Parathyroid adenoma (tissue), 2 donors: ENCODE measurements around the gene BCKDHA.

Experiments used
- H2AFZ ChIP-seq: fragments of 300-600 bp; sonication (generic); one replicate; pipeline ENCODE4 v1.7.0; 2017; ENCODE audit warnings: antibody characterized with exemption, mild to moderate bottlenecking
- H3K27ac ChIP-seq: fragments of 300-600 bp; sonication (generic); one replicate; pipeline ENCODE4 v1.7.0; 2017
- H3K27me3 ChIP-seq: fragments of 300-600 bp; sonication (generic); one replicate; pipeline ENCODE4 v1.7.0; 2017; ENCODE audit warnings: low read length; ENCODE audit not compliant: control insufficient read depth, insufficient read depth
- H3K36me3 ChIP-seq: fragments of 300-600 bp; sonication (generic); one replicate; pipeline ENCODE4 v1.7.0; 2017; ENCODE audit warnings: low read length; ENCODE audit not compliant: control insufficient read depth, insufficient read depth
- H3K4me1 ChIP-seq: fragments of 300-600 bp; sonication (generic); one replicate; pipeline ENCODE4 v1.7.0; 2017; ENCODE audit warnings: control low read depth
- H3K4me2 ChIP-seq: fragments of 300-600 bp; sonication (generic); one replicate; pipeline ENCODE4 v1.7.0; 2017; ENCODE audit warnings: low read length
- H3K4me3 ChIP-seq: fragments of 300-600 bp; sonication (generic); one replicate; pipeline ENCODE4 v1.7.0; 2017; ENCODE audit warnings: low read depth, low read length
- H3K79me2 ChIP-seq: fragments of 300-600 bp; sonication (generic); one replicate; pipeline ENCODE4 v1.7.0; 2017; ENCODE audit warnings: control low read depth
- H3K9ac ChIP-seq: fragments of 300-600 bp; sonication (generic); one replicate; pipeline ENCODE4 v1.7.0; 2017; ENCODE audit warnings: mild to moderate bottlenecking
- H3K9me3 ChIP-seq: fragments of 300-600 bp; sonication (generic); one replicate; pipeline ENCODE4 v1.7.0; 2017; ENCODE audit warnings: low read length; ENCODE audit not compliant: control insufficient read depth
- TF ChIP-seq, protein P1 (sequence below): fragments of 300-600 bp; sonication (generic); IDR thresholded peaks from one replicate; pipeline ENCODE4 v1.7.0; 2017; ENCODE audit warnings: antibody characterized with exemption, mild to moderate bottlenecking
- donor health status: primary hyperparathyroidism.

The BCKDHA gene

DNA sequence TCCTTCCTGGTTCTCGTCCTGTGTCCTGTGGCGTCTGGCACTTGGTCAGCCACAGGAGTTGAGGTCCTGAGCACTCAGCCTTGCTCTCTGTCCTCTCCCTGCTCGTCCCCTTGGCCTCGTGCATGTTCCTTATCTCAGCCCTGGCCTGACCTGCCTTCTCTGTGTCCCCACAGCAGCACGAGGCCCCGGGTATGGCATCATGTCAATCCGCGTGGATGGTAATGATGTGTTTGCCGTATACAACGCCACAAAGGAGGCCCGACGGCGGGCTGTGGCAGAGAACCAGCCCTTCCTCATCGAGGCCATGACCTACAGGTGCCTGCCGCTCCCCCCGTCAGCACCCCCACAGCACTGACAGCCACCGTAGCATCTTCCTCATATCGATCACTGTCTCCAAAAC lies 24.8 kb downstream of the BCKDHA start:
- Histone ChIP-seq H3K79me2 (no peaks in the 10 kb centered on the region), H3K27me3 (no peaks in the 10 kb centered on the region), H3K9ac (no peak overlapping the region), H2AFZ (no peak overlapping the region), H3K36me3 (no peaks in the 10 kb centered on the region), H3K9me3 (no peaks in the 10 kb centered on the region), H3K4me3 (no peak overlapping the region), H3K4me2 (no peak overlapping the region), H3K27ac (no peak overlapping the region), H3K4me1 (peaks cover 5% of the 10 kb centered on the region)
- TF ChIP-seq, protein P1, sequence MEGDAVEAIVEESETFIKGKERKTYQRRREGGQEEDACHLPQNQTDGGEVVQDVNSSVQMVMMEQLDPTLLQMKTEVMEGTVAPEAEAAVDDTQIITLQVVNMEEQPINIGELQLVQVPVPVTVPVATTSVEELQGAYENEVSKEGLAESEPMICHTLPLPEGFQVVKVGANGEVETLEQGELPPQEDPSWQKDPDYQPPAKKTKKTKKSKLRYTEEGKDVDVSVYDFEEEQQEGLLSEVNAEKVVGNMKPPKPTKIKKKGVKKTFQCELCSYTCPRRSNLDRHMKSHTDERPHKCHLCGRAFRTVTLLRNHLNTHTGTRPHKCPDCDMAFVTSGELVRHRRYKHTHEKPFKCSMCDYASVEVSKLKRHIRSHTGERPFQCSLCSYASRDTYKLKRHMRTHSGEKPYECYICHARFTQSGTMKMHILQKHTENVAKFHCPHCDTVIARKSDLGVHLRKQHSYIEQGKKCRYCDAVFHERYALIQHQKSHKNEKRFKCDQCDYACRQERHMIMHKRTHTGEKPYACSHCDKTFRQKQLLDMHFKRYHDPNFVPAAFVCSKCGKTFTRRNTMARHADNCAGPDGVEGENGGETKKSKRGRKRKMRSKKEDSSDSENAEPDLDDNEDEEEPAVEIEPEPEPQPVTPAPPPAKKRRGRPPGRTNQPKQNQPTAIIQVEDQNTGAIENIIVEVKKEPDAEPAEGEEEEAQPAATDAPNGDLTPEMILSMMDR, result no peak

DNA sequence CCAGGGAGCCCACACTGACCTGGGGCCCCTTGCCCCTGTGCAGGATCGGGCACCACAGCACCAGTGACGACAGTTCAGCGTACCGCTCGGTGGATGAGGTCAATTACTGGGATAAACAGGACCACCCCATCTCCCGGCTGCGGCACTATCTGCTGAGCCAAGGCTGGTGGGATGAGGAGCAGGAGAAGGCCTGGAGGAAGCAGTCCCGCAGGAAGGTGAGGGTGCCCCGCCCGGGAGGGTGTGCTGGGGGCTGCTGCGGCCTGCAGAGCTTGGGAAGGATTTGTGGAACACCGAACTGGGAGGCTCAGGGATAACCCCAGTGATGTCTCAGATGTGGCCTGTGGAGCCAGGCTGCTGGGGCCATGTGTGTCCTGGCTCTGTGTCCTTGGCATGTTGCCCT lies 25.3 kb downstream of the BCKDHA start:
- Histone ChIP-seq H2AFZ (no peak overlapping the region), H3K4me3 (no peak overlapping the region), H3K36me3 (no peaks in the 10 kb centered on the region), H3K9me3 (no peaks in the 10 kb centered on the region), H3K9ac (no peak overlapping the region), H3K4me1 (peaks cover 5% of the 10 kb centered on the region), H3K27me3 (no peaks in the 10 kb centered on the region), H3K4me2 (no peak overlapping the region), H3K27ac (no peak overlapping the region), H3K79me2 (no peaks in the 10 kb centered on the region)
- TF ChIP-seq, protein P1, result no peak

DNA sequence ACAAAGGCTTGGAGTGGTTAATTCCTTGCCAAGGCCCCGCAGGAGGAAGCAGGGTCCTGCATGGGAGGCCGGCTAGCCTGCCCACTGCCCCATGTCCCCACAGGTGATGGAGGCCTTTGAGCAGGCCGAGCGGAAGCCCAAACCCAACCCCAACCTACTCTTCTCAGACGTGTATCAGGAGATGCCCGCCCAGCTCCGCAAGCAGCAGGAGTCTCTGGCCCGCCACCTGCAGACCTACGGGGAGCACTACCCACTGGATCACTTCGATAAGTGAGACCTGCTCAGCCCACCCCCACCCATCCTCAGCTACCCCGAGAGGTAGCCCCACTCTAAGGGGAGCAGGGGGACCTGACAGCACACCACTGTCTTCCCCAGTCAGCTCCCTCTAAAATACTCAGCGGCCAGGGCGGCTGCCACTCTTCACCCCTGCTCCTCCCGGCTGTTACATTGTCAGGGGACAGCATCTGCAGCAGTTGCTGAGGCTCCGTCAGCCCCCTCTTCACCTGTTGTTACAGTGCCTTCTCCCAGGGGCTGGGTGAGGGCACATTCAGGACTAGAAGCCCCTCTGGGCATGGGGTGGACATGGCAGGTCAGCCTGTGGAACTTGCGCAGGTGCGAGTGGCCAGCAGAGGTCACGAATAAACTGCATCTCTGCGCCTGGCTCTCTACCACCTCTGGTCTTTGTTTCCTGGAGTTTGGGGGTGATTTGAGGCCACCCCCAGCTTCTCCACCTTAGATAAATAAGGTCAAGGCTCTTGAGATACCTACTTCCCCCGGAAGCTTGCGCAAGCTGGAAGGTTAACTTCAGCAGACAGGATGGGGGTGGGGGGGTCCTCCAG lies 26.9 kb downstream of the BCKDHA start:
- Histone ChIP-seq H3K27ac (no peak overlapping the region), H3K27me3 (no peaks in the 10 kb centered on the region), H3K9ac (no peak overlapping the region), H3K4me3 (no peak overlapping the region), H2AFZ (no peak overlapping the region), H3K4me1 (peaks cover 10% of the 10 kb centered on the region), H3K4me2 (no peak overlapping the region), H3K9me3 (no peaks in the 10 kb centered on the region), H3K79me2 (no peaks in the 10 kb centered on the region), H3K36me3 (no peaks in the 10 kb centered on the region)
- TF ChIP-seq, protein P1, result no peak

DNA sequence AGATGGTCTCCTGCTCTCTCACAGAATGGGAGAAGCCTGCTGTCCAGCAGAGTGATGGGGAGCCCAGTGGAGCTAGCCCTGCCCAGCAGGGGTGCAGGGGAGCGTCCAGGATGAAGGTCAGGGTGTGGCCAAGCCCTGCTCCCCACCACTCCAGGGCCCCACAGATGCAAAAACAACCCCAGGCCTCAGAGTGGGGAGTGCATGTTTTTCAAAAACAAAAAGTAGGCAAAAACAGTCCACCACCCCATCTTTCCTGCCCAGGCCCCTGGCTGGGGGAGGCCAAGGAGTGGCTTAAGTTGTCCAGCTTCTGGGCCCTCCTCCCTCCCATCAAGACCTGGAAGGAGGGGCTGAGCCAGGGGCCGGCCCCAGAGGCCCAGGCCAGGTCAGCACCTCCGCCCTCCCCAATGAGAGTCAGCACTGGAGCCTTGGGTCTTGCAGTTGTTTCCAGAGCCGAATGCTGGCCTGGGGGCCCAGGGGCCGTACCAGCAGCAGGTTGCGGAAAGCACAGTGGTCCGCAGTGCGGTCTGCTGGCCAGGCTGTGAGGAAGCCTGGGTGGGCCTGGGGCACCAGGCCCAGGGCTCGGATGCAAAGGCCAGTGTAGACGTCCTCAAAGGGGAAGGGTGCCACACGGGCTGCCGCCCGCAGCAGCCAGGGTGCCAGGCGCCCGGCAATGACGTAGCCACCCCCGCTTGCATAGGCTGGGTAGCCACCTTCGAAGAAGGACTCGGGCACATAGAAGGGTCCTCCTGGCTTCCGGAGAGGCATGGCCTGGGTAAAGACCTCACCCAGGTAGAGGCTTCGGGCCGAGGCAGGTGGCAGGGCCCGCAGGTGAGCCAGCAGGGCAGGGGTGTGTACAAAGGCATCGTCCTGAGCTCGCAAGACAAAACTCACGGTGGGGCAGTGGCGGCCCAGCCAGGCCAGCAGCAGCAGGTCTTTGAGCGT lies 27.8 kb downstream of the BCKDHA start:
- no peak overlapping the region for H3K27ac ChIP-seq
- H3K79me2 ChIP-seq, result no peaks in the 10 kb centered on the region
- no peak overlapping the region for H3K4me3 ChIP-seq
- H3K9ac ChIP-seq, result no peak overlapping the region
- H2AFZ ChIP-seq, result no peak overlapping the region
- TF ChIP-seq, protein P1, result no peak
- H3K36me3 ChIP-seq, result no peaks in the 10 kb centered on the region
- no peak overlapping the region for H3K4me2 ChIP-seq
- no peaks in the 10 kb centered on the region for H3K27me3 ChIP-seq
- H3K4me1 ChIP-seq, result peaks cover 10% of the 10 kb centered on the region
- H3K9me3 ChIP-seq, result no peaks in the 10 kb centered on the region
